Inflammatory macrophage treated with lipopolysaccharide for 1 hour (primary cell): ENCODE data around the gene IGSF10.
"Not testable (repeated sequence)": the region's sequence is repeated elsewhere in the genome, so short reads cannot be mapped to it uniquely, and the experiment has no call there.

Source experiments
- DNase-seq, 2 donors: peaks; one replicate each; pipeline ENCODE4 v3.0.0-alpha.2; 2020 to 2022

Gene IGSF10, protein sequence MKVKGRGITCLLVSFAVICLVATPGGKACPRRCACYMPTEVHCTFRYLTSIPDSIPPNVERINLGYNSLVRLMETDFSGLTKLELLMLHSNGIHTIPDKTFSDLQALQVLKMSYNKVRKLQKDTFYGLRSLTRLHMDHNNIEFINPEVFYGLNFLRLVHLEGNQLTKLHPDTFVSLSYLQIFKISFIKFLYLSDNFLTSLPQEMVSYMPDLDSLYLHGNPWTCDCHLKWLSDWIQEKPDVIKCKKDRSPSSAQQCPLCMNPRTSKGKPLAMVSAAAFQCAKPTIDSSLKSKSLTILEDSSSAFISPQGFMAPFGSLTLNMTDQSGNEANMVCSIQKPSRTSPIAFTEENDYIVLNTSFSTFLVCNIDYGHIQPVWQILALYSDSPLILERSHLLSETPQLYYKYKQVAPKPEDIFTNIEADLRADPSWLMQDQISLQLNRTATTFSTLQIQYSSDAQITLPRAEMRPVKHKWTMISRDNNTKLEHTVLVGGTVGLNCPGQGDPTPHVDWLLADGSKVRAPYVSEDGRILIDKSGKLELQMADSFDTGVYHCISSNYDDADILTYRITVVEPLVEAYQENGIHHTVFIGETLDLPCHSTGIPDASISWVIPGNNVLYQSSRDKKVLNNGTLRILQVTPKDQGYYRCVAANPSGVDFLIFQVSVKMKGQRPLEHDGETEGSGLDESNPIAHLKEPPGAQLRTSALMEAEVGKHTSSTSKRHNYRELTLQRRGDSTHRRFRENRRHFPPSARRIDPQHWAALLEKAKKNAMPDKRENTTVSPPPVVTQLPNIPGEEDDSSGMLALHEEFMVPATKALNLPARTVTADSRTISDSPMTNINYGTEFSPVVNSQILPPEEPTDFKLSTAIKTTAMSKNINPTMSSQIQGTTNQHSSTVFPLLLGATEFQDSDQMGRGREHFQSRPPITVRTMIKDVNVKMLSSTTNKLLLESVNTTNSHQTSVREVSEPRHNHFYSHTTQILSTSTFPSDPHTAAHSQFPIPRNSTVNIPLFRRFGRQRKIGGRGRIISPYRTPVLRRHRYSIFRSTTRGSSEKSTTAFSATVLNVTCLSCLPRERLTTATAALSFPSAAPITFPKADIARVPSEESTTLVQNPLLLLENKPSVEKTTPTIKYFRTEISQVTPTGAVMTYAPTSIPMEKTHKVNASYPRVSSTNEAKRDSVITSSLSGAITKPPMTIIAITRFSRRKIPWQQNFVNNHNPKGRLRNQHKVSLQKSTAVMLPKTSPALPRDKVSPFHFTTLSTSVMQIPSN (N-terminal part only)

GRCh38 chr3:151460774-151461450 is at the start of gene IGSF10:
IGSF10 (minus strand) TSS chr3:151461061; CDS start chr3:151458709, 2,352 bp downstream.
- DNase-seq, result no peak

- not testable (repeated sequence) for DNase-seq
Measured at GRCh38 chr3:151509468-151510135, 48.7 kb upstream of the IGSF10 start.

- DNase-seq, result no peak
Measured at GRCh38 chr3:151504606-151505005, 43.7 kb upstream of the IGSF10 start.

DNA sequence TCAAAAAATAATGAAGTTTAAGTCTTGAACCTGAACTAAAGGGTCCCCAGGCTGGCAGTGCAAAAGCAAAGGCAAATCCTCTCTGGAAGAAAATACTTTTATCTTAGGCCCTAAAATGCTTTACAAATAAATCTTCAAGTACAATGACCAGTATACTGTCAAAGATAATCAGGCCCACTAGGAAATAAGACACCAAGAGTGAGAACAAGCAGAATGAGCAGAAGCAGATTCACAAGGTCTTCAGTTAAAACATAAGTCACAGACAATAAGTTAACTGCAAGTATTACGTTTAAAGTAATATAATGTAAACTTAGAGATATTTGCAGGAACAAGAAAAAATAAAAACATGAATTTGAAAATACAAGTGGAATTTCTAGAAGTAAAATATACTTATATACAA is 42.2 kb upstream of the IGSF10 start:
- DNase-seq, result no peak

DNA sequence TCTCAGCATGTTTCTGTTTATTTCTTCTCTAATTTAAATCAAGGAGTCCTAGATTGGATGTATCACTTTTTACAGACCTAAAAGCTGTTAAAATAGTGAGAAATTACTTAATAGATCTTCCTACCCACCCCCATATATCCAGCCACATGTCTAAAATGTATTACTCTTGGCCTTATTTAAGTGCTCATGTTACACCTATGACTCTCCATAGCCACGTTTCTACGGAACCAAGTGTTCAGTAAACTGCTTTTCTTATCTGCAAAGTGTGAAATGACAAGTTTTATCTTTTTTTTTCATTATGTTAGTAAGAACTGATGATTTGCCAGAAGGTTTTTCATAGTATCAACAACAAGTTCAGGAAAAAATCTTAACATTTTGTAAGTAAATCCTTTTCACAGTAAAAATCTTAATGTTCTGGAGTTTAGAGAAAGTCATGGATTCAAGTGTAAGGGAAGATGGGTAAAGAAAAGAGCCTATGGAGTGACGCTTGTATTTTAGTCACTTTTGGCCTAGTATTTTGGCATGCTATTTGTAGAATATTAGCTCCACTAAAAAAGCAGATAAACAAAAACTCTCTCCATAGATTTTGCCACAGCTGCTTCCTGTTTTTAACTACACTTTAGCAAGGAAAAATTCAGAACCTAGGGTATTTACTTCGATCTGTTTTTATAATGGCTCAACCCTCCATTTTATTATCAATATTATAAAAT is 41.2 kb upstream of the IGSF10 start:
- DNase-seq, result no peak

- no peak for DNase-seq
Measured at GRCh38 chr3:151501171-151501922, 40.5 kb upstream of the IGSF10 start.

DNA sequence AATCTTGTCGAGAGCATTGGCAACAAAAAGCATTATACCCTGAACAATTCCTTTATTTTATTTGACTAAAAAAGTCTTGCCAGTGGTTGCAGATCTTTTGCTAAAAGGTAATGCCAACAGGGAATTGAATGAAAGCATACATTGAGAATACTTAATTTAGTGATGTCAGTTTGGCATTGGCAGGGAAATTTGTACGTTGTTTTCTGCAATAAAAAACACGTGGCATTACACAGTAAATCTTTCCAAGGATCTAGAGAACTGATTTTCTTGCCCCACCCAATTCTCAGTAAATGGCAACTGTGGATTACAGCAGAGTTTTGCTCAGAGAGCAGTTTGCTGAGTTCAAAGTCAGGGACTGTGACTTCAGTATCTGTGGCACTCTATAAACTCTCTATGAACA is 38.3 kb upstream of the IGSF10 start:
- no peak for DNase-seq

- no peak for DNase-seq
Measured at GRCh38 chr3:151491525-151491924, 30.7 kb upstream of the IGSF10 start.

- not testable (repeated sequence) for DNase-seq
Measured at GRCh38 chr3:151487833-151488232, 27.0 kb upstream of the IGSF10 start.

DNA sequence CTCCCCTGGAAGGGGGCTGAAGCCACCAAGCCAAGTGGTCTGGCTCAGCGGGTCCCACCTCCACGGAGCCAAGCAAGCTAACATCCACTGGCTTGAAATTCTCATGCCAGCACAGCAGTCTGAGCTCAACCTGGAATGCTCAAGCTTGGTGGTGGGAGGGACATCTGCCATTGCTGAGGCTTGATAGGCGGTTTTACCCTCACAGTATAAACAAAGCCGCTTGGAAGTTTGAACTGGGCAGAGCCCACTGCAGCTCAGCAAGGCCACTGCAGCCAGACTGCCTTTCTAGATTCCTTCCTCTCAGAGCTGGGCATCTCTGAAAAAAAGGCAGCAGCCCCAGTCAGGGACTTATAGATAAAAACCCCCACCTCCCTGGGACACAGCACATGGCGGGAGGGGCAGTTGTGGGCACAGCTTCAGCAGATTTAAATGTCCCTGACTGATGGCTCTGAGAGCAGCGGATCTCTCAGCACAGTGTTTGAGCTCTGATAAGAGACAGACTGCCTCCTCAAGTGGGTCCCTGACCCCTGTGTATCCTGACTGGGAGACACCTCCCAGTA is 23.2 kb upstream of the IGSF10 start:
- DNase-seq, result no peak

DNA sequence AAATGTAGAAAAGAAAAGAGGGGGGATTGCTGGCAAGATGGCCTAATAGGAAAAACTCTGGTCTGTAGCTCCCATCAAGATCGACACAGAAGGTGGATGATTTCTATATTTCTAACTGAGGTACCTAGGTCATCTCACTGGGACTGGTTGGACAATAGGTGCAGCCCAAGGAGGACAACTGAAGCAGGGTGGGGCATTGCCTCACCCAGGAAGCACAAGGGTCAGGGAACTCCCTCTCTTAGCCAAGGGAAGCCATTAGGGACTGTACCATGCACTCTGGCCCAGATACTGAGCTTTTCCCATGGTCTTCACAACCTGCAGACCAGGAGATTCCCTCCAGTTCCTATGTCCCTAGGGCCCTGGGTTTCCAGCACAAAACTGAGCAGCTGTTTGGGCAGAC is 22.6 kb upstream of the IGSF10 start:
- no peak for DNase-seq

- DNase-seq, result no peak
Measured at GRCh38 chr3:151480492-151480891, 19.6 kb upstream of the IGSF10 start.

GRCh38 chr3:151479452-151479851 is 18.6 kb upstream of the IGSF10 start:
- DNase-seq, result no peak

DNA sequence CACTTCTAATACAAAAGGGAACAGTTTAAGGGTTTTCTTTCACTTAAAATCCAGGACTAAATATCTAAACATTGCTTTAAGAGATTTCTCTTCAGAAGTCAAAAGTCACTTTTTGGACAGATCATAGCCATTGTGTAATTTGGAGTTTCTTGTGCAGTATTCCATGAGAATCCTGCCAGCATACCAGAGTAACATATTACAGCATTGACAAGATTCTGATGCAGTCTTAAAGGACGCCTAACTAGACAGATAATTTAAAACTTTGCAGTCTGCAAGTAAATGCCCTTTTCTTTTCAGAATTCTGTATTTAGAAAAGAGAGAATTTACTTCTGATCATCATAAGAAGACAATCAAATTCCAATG is 17.5 kb upstream of the IGSF10 start:
- DNase-seq, result no peak

- no peak for DNase-seq
Measured at GRCh38 chr3:151477591-151478334, 16.9 kb upstream of the IGSF10 start.

- no peak for DNase-seq
Measured at GRCh38 chr3:151476344-151477018, 15.6 kb upstream of the IGSF10 start.

DNA sequence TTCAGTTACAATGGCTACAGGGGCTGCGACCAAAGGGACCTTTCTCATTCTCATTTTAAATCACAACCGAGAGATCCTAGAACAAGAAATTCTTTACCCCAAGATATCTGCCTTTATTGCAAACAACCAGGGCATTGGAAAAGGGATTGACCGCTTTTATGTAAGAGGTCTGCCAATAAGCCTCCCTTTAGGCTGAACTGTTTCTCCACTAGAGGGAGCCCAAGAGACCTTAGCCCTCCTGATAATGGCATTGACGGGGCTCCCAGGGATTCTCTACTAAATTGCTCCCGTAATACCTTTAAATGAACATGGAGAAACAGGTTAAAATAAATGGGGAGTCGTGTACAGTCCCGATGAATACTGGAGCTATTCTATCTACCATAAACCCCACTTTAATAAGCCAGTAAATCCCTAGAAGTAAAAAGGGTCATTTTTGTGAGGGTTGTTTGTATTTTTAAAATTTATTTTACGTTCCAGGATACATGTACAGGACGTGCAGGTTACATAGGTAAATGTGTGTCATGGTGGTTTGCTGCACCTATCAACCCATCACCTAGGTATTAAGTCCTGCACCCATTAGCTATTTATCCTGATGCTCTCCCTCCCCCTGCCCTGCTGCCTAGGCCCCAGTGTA is 7.5 kb upstream of the IGSF10 start:
- DNase-seq, result peak; percentile 39 to 85

DNA sequence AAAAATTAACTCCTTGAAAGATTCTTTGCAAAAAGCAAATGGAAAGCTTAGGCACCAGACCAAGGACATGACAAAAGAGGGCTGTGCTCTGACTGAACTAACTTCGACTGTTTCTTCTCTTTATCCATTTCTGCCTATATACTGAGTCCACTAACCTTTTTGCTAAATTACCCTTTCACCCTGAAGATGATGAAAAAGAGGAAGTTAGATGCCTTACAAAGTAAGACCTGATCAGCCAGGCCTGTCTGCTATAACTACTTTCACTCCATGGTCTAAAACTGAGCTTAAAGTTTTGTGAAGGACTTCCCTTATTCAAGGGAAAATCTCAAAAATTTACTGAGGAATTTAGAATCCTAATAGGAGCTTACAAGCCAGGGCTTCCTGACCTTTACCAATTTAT is 6.2 kb upstream of the IGSF10 start:
- DNase-seq, result peak; percentile 3 to 9
